HG03025 (cell line): ENCODE results near the gene MKRN3.
"Not testable (repeated sequence)": the region's sequence is repeated elsewhere in the genome, so short reads cannot be mapped to it uniquely, and the experiment has no call there.

Experiments
- ATAC-seq: cut with Tn5 transposase; IDR thresholded peaks from one replicate; pipeline ENCODE4 v1.9.1; 2021; ENCODE audit warnings: mild to moderate bottlenecking, moderate library complexity; ENCODE audit not compliant: unreplicated experiment, low FRiP score

MKRN3 gene

GRCh38 chr15:23578521-23579150 is 13.2 kb downstream of the MKRN3 start:
- no peak for ATAC-seq

GRCh38 chr15:23588268-23588667 is 22.8 kb downstream of the MKRN3 start:
- no peak for ATAC-seq

DNA sequence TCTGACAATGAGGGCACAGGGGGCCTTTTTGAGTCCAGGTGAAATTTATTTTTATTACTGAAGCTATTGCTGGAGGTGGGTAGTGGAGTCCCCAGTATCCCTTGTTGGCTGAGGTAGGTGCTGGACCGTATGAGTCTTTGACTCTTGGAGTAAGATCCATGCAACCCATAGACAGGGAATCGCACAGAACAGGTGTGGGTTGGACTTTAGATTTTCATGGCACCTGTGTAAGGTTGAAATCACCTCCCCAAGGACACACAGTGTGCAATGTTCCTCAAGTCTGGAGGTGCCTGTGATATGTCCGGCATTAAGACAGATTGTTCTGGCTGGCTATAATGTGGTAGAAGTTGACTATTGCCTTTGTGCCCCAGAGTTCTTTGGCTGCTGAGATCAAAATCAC is 23.5 kb downstream of the MKRN3 start:
- no peak for ATAC-seq

GRCh38 chr15:23594252-23594770 is 28.8 kb downstream of the MKRN3 start:
- no peak for ATAC-seq

- no peak for ATAC-seq
These were observed 29.9 kb downstream of the MKRN3 start for GRCh38 chr15:23595368-23595767.

DNA sequence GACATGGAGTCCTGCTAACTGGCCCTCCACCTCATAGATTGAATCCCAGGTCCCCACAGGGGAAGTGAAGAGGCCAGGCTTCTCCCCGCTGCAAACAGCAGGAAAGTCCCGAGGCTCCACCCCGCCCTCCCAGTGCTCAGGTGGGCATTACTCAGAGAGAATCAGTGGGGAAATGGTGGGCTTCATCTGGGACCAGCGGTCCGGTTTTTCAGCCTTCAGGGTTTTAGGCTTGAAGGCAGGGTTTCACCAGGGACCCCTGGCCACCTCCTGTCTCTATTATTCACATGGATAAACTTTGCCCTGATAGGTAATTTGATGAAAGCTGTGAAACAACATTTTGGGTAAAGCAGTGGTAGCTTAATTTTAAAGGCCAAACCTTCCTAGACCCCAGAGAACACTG is 31.3 kb downstream of the MKRN3 start:
- no peak for ATAC-seq

DNA sequence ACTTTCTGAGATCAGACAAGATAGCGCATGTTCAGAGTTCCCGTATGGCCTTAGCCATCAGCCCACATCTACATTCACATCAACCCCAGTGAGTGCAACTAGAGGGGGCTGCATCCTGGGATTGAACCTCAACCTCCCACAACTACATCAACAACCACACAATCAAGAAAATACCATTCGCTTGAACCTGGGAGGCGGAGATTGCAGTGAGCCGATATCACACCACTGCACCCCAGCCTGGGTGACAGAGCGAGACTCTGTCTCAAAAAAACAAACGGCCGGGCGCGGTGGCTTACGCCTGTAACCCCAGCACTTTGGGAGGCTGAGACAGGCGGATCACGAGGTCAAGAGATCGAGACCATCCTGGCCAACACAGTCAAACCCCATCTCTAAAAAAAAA is 31.8 kb downstream of the MKRN3 start:
- not testable (repeated sequence) for ATAC-seq

DNA sequence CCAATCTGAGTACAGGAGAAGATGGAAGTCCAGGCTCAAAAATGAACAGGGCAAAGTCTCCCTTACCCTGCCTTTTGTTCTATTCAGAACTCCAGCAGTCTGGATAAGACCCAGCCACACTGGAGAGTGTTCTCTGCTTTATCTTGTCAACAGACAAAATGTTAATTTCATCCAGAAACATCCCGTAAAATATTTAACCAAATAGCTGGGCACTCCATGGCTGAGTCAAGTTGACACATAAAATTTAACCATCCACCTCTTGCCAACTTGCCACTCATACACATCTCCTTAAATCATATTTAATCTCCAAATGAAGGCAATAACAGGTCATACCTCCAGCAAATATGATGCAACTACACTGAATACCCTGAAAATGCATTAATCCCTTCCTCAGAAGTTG is 33.6 kb downstream of the MKRN3 start:
- no peak for ATAC-seq

- ATAC-seq, result no peak
These were observed 36.6 kb downstream of the MKRN3 start for GRCh38 chr15:23602124-23602523.

DNA sequence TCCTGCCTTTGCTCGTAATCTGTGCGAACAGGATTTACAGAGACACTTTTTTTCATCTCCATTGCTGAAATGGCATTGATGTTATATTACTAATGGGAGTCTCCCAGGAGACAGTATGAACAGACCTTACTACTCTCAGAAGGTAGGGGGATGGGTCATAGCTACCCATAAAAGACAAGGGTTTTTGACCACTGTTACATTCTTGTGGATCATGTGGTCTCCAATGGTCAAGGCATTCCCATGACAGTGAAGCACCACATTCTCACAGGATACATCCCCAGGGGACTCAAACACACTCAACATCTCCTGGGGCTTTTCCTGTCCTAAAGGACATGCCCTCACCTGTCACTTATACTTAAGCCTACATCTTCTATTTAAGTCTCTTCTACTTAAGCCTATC is 40.8 kb downstream of the MKRN3 start:
- ATAC-seq, result no peak

GRCh38 chr15:23616536-23616935 is 51.1 kb downstream of the MKRN3 start:
- ATAC-seq, result no peak
